SU-DHL-6 (cell line): ENCODE measurements around the gene MX1.
"Not testable (repeated sequence)": the region's sequence is repeated elsewhere in the genome, so short reads cannot be mapped to it uniquely, and the experiment has no call there.

Source experiments
- H2AFZ ChIP-seq: fragments of 200-600 bp; sonication (generic); 2 replicates; pipeline ENCODE4 v1.6.1; 2014; ENCODE audit warnings: low read depth, mild to moderate bottlenecking, moderate library complexity, mixed read lengths, antibody characterized with exemption, low read length; ENCODE audit not compliant: severe bottlenecking
- H3F3A ChIP-seq: fragments of 200-600 bp; shearing (Covaris generic); 2 replicates; pipeline ENCODE4 v1.6.0; 2016; ENCODE audit warnings: antibody characterized with exemption, mild to moderate bottlenecking; ENCODE audit not compliant: insufficient read depth
- H3K27ac ChIP-seq: fragments of 200-600 bp; sonication (generic); 2 replicates; pipeline ENCODE4 v1.5.1; 2016; ENCODE audit warnings: low read depth, mild to moderate bottlenecking, low read length, moderate library complexity, mixed read lengths
- H3K27me3 ChIP-seq: fragments of 200-600 bp; sonication (generic), shearing (Covaris generic); 2 replicates; pipeline ENCODE4 v1.6.0; 2014; ENCODE audit warnings: mild to moderate bottlenecking, low read length
- H3K36me3 ChIP-seq: fragments of 200-600 bp; sonication (generic); 2 replicates; pipeline ENCODE4 v1.6.1; 2014; ENCODE audit warnings: mild to moderate bottlenecking, low read length, mixed read lengths
- H3K4me2 ChIP-seq: fragments of 300-600, 200-600 bp; shearing (Covaris generic), sonication (generic); 2 replicates; pipeline ENCODE4 v1.6.0; 2014; ENCODE audit warnings: low read length, low read depth, mild to moderate bottlenecking; ENCODE audit not compliant: poor library complexity, severe bottlenecking
- H3K4me3 ChIP-seq: fragments of 200-600 bp; sonication (generic); 2 replicates; pipeline ENCODE4 v1.5.1; 2014; ENCODE audit warnings: antibody characterized with exemption, low read length, mild to moderate bottlenecking, mixed read lengths; ENCODE audit not compliant: insufficient read depth, poor library complexity, severe bottlenecking
- H3K79me2 ChIP-seq: fragments of 200-600 bp; sonication (generic); 2 replicates; pipeline ENCODE4 v1.6.1; 2014; ENCODE audit warnings: mild to moderate bottlenecking, low read length, moderate library complexity; ENCODE audit not compliant: insufficient read depth
- H3K9ac ChIP-seq: fragments of 200-600 bp; sonication (generic); 2 replicates; pipeline ENCODE4 v1.7.0; 2014; ENCODE audit warnings: mild to moderate bottlenecking, low read length
- H3K9me2 ChIP-seq: fragments of 200-600 bp; sonication (generic); replicated peaks from 2 replicates; pipeline ENCODE4 v1.6.1; 2014; ENCODE audit warnings: low read length; ENCODE audit not compliant: insufficient read depth
- H3K9me3 ChIP-seq: fragments of 200-600 bp; sonication (generic); 2 replicates; pipeline ENCODE4 v1.6.1; 2014; ENCODE audit warnings: low read length, mixed read lengths; ENCODE audit not compliant: insufficient read depth
- H4K20me1 ChIP-seq: fragments of 200-600 bp; sonication (generic); 2 replicates; pipeline ENCODE4 v1.6.1; 2014; ENCODE audit warnings: low read depth, mild to moderate bottlenecking, antibody characterized with exemption, low read length, moderate library complexity, mixed read lengths
- CTCF ChIP-seq: fragments of 200-600 bp; sonication (generic); IDR thresholded peaks from one replicate; pipeline ENCODE4 v1.5.1; 2017; ENCODE audit warnings: antibody characterized with exemption, mild to moderate bottlenecking, low read length, moderate library complexity; ENCODE audit not compliant: insufficient read depth, poor library complexity, severe bottlenecking
- EZH2phosphoT487 ChIP-seq: fragments of 200-600 bp; sonication (generic), shearing (Covaris generic); conservative IDR thresholded peaks from 2 replicates; pipeline ENCODE4 v1.6.1; 2018; ENCODE audit warnings: mild to moderate bottlenecking, antibody characterized with exemption, low read length, moderate library complexity, mixed read lengths

Gene MX1

GRCh38 chr21:41418393-41418792, 7.6 kb upstream of the MX1 start:
- no peak overlapping the region for H3K4me3 ChIP-seq
- no peaks in the 10 kb centered on the region for H3K27me3 ChIP-seq
- no peak overlapping the region for H2AFZ ChIP-seq
- no peak for TF ChIP-seq EZH2phosphoT487
- TF ChIP-seq CTCF: no peak
- H3K36me3 ChIP-seq: no peaks in the 10 kb centered on the region
- no peak overlapping the region for H3K27ac ChIP-seq
- no peaks in the 10 kb centered on the region for H3F3A ChIP-seq
- no peaks in the 10 kb centered on the region for H3K79me2 ChIP-seq
- no peaks in the 10 kb centered on the region for H3K9me2 ChIP-seq
- H3K9ac ChIP-seq: no peak overlapping the region
- no peaks in the 10 kb centered on the region for H4K20me1 ChIP-seq
- H3K4me2 ChIP-seq: no peak overlapping the region
- H3K9me3 ChIP-seq: no peaks in the 10 kb centered on the region

GRCh38 chr21:41418956-41419680, 6.9 kb upstream of the MX1 start:
- TF ChIP-seq EZH2phosphoT487 (no peak), CTCF (no peak)
- no peak overlapping the region for H3K4me2 ChIP-seq

GRCh38 chr21:41419921-41420862, 5.8 kb upstream of the MX1 start:
- H3K27me3 ChIP-seq: no peaks in the 10 kb centered on the region
- H3K4me3 ChIP-seq: peak overlapping the region; percentile 36
- H3K36me3 ChIP-seq: no peaks in the 10 kb centered on the region
- H3K9me3 ChIP-seq: no peaks in the 10 kb centered on the region
- TF ChIP-seq CTCF (no peak), EZH2phosphoT487 (no peak)
- no peaks in the 10 kb centered on the region for H3F3A ChIP-seq
- no peak overlapping the region for H3K27ac ChIP-seq
- H3K9me2 ChIP-seq: no peaks in the 10 kb centered on the region
- H3K4me2 ChIP-seq: peak overlapping the region; percentile 57
- no peaks in the 10 kb centered on the region for H4K20me1 ChIP-seq
- peak overlapping the region; percentile 19; the same call in 1 of the 2 replicates for H3K9ac ChIP-seq
- peak overlapping the region; percentile 1 for H2AFZ ChIP-seq
- H3K79me2 ChIP-seq: no peaks in the 10 kb centered on the region

More at GRCh38 chr21:41418956-41419680, 6.9 kb upstream of the MX1 start:
- Histone ChIP-seq H3F3A (no peaks in the 10 kb centered on the region), H3K36me3 (no peaks in the 10 kb centered on the region), H3K9me2 (no peaks in the 10 kb centered on the region), H3K9ac (no peak overlapping the region), H3K27ac (no peak overlapping the region), H3K27me3 (no peaks in the 10 kb centered on the region), H4K20me1 (no peaks in the 10 kb centered on the region), H3K9me3 (no peaks in the 10 kb centered on the region), H3K4me3 (no peak overlapping the region), H3K79me2 (no peaks in the 10 kb centered on the region), H2AFZ (no peak overlapping the region)

GRCh38 chr21:41420998-41421397, 5.0 kb upstream of the MX1 start:
- H3K27me3 ChIP-seq, H3K4me2 ChIP-seq, H3K9me3 ChIP-seq, H3K79me2 ChIP-seq, H2AFZ ChIP-seq, H3K9ac ChIP-seq, H3K36me3 ChIP-seq, H3K9me2 ChIP-seq, H3K27ac ChIP-seq, H4K20me1 ChIP-seq, H3K4me3 ChIP-seq, H3F3A ChIP-seq: not testable (repeated sequence)
